ENCODE results near the gene GRK5. TPM values are rescaled to one million over a fixed set of nuclear protein-coding genes. Genes with fewer than 3 reads are reported as not detected.

GRK5 gene
- total RNA-seq, 4 donors from 2014 or later = 43.5 to 61.7 (median 48.9) TPM

GRCh38 chr10:119243967-119244366, 36.6 kb downstream of the GRK5 start:
- DNase-seq (ENCODE audit: low spot score in 2 of 2) = no peak
- WGBS, 2 donors = 86% methylated on average over 1 of the region's 1 CpG
- TF ChIP-seq POLR2A (IDR thresholded peaks at IDR 0.05) (no peak), EP300 (IDR thresholded peaks at IDR 0.05) (no peak), CTCF (IDR thresholded peaks at IDR 0.05) (no peak)
- Histone ChIP-seq H3K27ac (peak overlapping the region in 2 of 4 donors; percentile 61 to 74), H3K9me3 (no peaks in the 10 kb centered on the region), H3K36me3 (no peaks in the 10 kb centered on the region), H3K4me1 (peaks cover 0 to 47% (median 6%) of the 10 kb centered on the region in 4 donors), H3K4me3 (no peak overlapping the region), H3K27me3 (no peaks in the 10 kb centered on the region)

GRCh38 chr10:119245272-119245671, 37.9 kb downstream of the GRK5 start:
- Histone ChIP-seq H3K4me1 (peaks cover 0 to 56% (median 11%) of the 10 kb centered on the region in 4 donors), H3K36me3 (no peaks in the 10 kb centered on the region), H3K27ac (peak overlapping the region in 1 of 4 donors; percentile 34), H3K9me3 (no peaks in the 10 kb centered on the region), H3K4me3 (no peak overlapping the region), H3K27me3 (no peaks in the 10 kb centered on the region)
- no peak for DNase-seq (ENCODE audit: low spot score in 2 of 2)
- WGBS, 2 donors = 93 to 94% methylated on average over 5 of the region's 5 CpGs
- TF ChIP-seq POLR2A (IDR thresholded peaks at IDR 0.05) (no peak), EP300 (IDR thresholded peaks at IDR 0.05) (no peak), CTCF (IDR thresholded peaks at IDR 0.05) (no peak)

- DNase-seq (ENCODE audit: low spot score in 2 of 2) = peak; percentile 42 to 65
- Histone ChIP-seq H3K27me3 (no peaks in the 10 kb centered on the region), H3K9me3 (no peaks in the 10 kb centered on the region), H3K27ac (peak overlapping the region; percentile 1 to 83 (median 64)), H3K4me1 (peaks cover 0 to 66% (median 28%) of the 10 kb centered on the region in 4 donors), H3K36me3 (no peaks in the 10 kb centered on the region), H3K4me3 (no peak overlapping the region)
- TF ChIP-seq CTCF (IDR thresholded peaks at IDR 0.05) (no peak), EP300 (IDR thresholded peaks at IDR 0.05) (peak; percentile 19 to 75), POLR2A (IDR thresholded peaks at IDR 0.05) (no peak)
- WGBS, 2 donors = 46 to 63% methylated on average over 16 of the region's 16 CpGs
Observed at GRCh38 chr10:119246862-119247549, 39.6 kb downstream of the GRK5 start.

- H3K4me3 ChIP-seq = no peak overlapping the region
- TF ChIP-seq EP300 (IDR thresholded peaks at IDR 0.05) (no peak), POLR2A (IDR thresholded peaks at IDR 0.05) (no peak), CTCF (IDR thresholded peaks at IDR 0.05) (no peak)
- H3K36me3 ChIP-seq = no peaks in the 10 kb centered on the region
- H3K27me3 ChIP-seq = no peaks in the 10 kb centered on the region
- H3K9me3 ChIP-seq = no peaks in the 10 kb centered on the region
- H3K27ac ChIP-seq = peak overlapping the region in 3 of 4 donors; percentile 30 to 83 (median 73)
- H3K4me1 ChIP-seq = peaks cover 0 to 68% (median 33%) of the 10 kb centered on the region in 4 donors
- no peak for DNase-seq (ENCODE audit: low spot score in 2 of 2)
Observed at GRCh38 chr10:119247550-119247894, 40.2 kb downstream of the GRK5 start.

DNA sequence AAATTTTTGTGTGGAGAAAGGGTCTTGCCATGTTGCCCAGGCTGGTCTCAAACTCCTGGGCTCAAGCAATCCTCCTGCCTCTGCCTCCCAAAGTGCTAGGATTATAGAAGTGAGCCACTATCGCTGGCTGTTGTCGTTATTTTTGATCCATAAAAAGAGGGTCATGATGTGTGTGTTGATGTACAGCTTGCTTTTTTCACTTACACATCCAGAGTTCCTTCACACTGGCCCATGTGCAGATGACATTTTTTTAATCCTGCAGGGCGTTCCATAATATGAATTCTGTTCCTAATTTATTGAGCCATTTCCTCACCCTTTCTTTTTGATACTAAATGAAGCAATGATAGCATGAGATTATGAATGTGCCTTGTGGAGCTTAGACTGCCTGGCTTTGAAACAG, 40.8 kb downstream of the GRK5 start:
- TF ChIP-seq EP300 (IDR thresholded peaks at IDR 0.05) (no peak), CTCF (IDR thresholded peaks at IDR 0.05) (no peak), POLR2A (IDR thresholded peaks at IDR 0.05) (no peak)
- Histone ChIP-seq H3K9me3 (no peaks in the 10 kb centered on the region), H3K4me1 (peaks cover 0 to 68% (median 38%) of the 10 kb centered on the region in 4 donors), H3K27me3 (no peaks in the 10 kb centered on the region), H3K4me3 (no peak overlapping the region), H3K36me3 (no peaks in the 10 kb centered on the region), H3K27ac (peak overlapping the region in 2 of 4 donors; percentile 73 to 83)
- 86 to 94% methylated on average over 3 of the region's 3 CpGs for WGBS, 2 donors
- no peak for DNase-seq (ENCODE audit: low spot score in 2 of 2)

Measured in tibial nerve (tissue), 4 donors.